Liver (tissue), 3 donors: ENCODE results near the gene CEP170.
"Not testable (repeated sequence)": the region's sequence is repeated elsewhere in the genome, so short reads cannot be mapped to it uniquely, and the experiment has no call there.

ENCODE experiments used
- FOXA1 ChIP-seq: IDR thresholded peaks from 2 replicates; pipeline ENCODE4 v1.6.1; 2016; ENCODE audit warnings: antibody characterized with exemption
- GABPA ChIP-seq, 2 donors: IDR thresholded peaks in 1 of 2; conservative IDR thresholded peaks in 1 of 2; 2 replicates each; pipeline ENCODE4 v1.6.1; 2016; ENCODE audit warnings: antibody characterized with exemption in 2 of 2, mild to moderate bottlenecking in 1 of 2, moderate library complexity in 1 of 2
- RAD21 ChIP-seq, 2 donors: IDR thresholded peaks; 2 replicates each; pipeline ENCODE4 v1.6.1; 2016; ENCODE audit warnings: antibody characterized with exemption in 2 of 2, mild to moderate bottlenecking in 2 of 2
- TF ChIP-seq, protein P1 (sequence below): fragments of 150-350 bp; IDR thresholded peaks from 2 replicates; pipeline ENCODE4 v1.5.1; 2017; ENCODE audit warnings: improper control_type of control experiment, low read depth, low read length; ENCODE audit not compliant: missing input control
- TF ChIP-seq, protein P2 (sequence below): IDR thresholded peaks from 2 replicates; pipeline ENCODE4 v1.6.1; 2016; ENCODE audit warnings: antibody characterized with exemption
- TF ChIP-seq, protein P3 (sequence below): IDR thresholded peaks from 2 replicates; pipeline ENCODE4 v1.6.1; 2016; ENCODE audit warnings: antibody characterized with exemption, mild to moderate bottlenecking
- donor health status: healthy.
- donor health status: healthy.

DNA sequence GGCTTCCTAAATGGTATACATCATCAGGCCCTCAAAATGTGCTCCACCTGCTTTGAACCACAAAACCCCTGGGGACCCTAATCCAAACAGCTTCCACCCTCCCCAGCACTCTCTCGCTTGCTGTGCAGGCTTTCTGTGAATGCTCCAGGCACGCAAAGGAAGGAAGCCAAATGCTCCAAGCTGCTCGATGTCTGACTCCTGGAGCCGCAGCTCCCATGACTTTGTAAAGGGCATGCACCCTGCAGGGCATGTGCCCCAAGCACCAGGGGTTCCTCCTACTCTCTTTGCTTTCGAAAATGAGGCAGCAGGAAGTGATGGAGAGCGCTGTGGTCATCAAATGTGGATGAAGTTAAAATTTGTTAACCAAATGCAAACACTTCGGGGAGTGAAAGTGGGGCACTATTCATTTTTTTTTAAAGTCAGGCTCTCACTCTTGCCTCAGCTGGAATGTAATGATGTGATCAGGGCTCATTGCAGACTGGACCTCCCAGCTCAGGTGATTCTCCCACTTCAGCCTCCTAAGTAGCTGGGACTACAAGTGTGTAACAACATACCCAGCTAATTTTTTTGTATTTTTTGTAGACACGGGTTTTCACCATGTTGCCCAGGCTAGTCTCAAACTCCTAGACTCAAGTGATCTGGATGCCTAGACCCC lies 140.9 kb downstream of the CEP170 start:
- TF ChIP-seq, protein P1, sequence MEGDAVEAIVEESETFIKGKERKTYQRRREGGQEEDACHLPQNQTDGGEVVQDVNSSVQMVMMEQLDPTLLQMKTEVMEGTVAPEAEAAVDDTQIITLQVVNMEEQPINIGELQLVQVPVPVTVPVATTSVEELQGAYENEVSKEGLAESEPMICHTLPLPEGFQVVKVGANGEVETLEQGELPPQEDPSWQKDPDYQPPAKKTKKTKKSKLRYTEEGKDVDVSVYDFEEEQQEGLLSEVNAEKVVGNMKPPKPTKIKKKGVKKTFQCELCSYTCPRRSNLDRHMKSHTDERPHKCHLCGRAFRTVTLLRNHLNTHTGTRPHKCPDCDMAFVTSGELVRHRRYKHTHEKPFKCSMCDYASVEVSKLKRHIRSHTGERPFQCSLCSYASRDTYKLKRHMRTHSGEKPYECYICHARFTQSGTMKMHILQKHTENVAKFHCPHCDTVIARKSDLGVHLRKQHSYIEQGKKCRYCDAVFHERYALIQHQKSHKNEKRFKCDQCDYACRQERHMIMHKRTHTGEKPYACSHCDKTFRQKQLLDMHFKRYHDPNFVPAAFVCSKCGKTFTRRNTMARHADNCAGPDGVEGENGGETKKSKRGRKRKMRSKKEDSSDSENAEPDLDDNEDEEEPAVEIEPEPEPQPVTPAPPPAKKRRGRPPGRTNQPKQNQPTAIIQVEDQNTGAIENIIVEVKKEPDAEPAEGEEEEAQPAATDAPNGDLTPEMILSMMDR = not testable (repeated sequence)
- not testable (repeated sequence) for TF ChIP-seq FOXA1; RAD21 (IDR thresholded peaks at IDR 0.05); GABPA (IDR thresholded peaks at IDR 0.05 in 1 of 2, conservative IDR thresholded peaks at IDR 0.05 in 1 of 2)
- TF ChIP-seq, protein P2, sequence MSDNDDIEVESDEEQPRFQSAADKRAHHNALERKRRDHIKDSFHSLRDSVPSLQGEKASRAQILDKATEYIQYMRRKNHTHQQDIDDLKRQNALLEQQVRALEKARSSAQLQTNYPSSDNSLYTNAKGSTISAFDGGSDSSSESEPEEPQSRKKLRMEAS = not testable (repeated sequence)
- TF ChIP-seq, protein P3, sequence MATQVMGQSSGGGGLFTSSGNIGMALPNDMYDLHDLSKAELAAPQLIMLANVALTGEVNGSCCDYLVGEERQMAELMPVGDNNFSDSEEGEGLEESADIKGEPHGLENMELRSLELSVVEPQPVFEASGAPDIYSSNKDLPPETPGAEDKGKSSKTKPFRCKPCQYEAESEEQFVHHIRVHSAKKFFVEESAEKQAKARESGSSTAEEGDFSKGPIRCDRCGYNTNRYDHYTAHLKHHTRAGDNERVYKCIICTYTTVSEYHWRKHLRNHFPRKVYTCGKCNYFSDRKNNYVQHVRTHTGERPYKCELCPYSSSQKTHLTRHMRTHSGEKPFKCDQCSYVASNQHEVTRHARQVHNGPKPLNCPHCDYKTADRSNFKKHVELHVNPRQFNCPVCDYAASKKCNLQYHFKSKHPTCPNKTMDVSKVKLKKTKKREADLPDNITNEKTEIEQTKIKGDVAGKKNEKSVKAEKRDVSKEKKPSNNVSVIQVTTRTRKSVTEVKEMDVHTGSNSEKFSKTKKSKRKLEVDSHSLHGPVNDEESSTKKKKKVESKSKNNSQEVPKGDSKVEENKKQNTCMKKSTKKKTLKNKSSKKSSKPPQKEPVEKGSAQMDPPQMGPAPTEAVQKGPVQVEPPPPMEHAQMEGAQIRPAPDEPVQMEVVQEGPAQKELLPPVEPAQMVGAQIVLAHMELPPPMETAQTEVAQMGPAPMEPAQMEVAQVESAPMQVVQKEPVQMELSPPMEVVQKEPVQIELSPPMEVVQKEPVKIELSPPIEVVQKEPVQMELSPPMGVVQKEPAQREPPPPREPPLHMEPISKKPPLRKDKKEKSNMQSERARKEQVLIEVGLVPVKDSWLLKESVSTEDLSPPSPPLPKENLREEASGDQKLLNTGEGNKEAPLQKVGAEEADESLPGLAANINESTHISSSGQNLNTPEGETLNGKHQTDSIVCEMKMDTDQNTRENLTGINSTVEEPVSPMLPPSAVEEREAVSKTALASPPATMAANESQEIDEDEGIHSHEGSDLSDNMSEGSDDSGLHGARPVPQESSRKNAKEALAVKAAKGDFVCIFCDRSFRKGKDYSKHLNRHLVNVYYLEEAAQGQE = not testable (repeated sequence)
